Suprapubic skin (tissue), 4 donors: ENCODE results near the gene WSCD1. TPM values are rescaled to one million over a fixed set of nuclear protein-coding genes. Genes with fewer than 3 reads are reported as not detected.

Experiments
- DNase-seq, 2 donors: peaks; one replicate each; pipeline ENCODE4 v3.0.0-alpha.2; 2019; ENCODE audit warnings: low spot score in 2 of 2
- H3K27ac ChIP-seq: fragments of 200-600 bp; sonication (generic); one replicate; pipeline ENCODE4 v1.5.1; 2019
- H3K27me3 ChIP-seq: fragments of 200-600 bp; sonication (generic); one replicate; pipeline ENCODE4 v1.5.1; 2019
- H3K36me3 ChIP-seq: fragments of 200-600 bp; sonication (generic); one replicate; pipeline ENCODE4 v1.5.1; 2019
- H3K4me1 ChIP-seq: fragments of 200-600 bp; sonication (generic); one replicate; pipeline ENCODE4 v1.5.1; 2019
- H3K4me3 ChIP-seq: fragments of 200-600 bp; sonication (generic); one replicate; pipeline ENCODE4 v1.5.1; 2019; ENCODE audit warnings: mild to moderate bottlenecking
- H3K9me3 ChIP-seq: fragments of 200-600 bp; sonication (generic); one replicate; pipeline ENCODE4 v1.5.1; 2019
- CTCF ChIP-seq, 2 donors: fragments of 200-600 bp in 1 of 2; fragments of 450-650 bp in 1 of 2; sonication (generic) in 1 of 2; IDR thresholded peaks; one replicate each; pipeline ENCODE4 v1.5.1; 2016 to 2019; ENCODE audit warnings: antibody characterized with exemption in 2 of 2, mild to moderate bottlenecking in 1 of 2, moderate library complexity in 1 of 2
- EP300 ChIP-seq: sonication (generic); formaldehyde crosslinking; IDR thresholded peaks from one replicate; pipeline ENCODE4 v1.6.1; 2017; ENCODE audit warnings: antibody characterized with exemption
- POLR2A ChIP-seq, 2 donors: fragments of 450-650 bp; IDR thresholded peaks; one replicate each; pipeline ENCODE4 v1.6.1; 2017; ENCODE audit warnings: antibody characterized with exemption in 2 of 2, mild to moderate bottlenecking in 2 of 2, moderate library complexity in 2 of 2
- POLR2AphosphoS5 ChIP-seq, 3 donors: sonication (generic); formaldehyde crosslinking; IDR thresholded peaks; one replicate each; pipeline ENCODE4 v1.6.1; 2017; ENCODE audit warnings: antibody characterized with exemption in 3 of 3
- WGBS: methylation state at CpG from one replicate; pipeline ENCODE4 v1.1.5; 2018; 5-methylcytosine and 5-hydroxymethylcytosine counted together
- total RNA-seq, 4 donors: library from RNA; depleted of rRNA; stranded (reverse); fragments of >200 nt; gene quantifications; one replicate each; pipeline ENCODE4 v1.1.0, GENCODE V29; 2016

WSCD1 gene
- total RNA-seq, 4 donors from 2014 or later: 0.76 to 4.9 (median 1.6) TPM

- no peaks in the 10 kb centered on the region for H3K27me3 ChIP-seq
- no peaks in the 10 kb centered on the region for H3K9me3 ChIP-seq
- no peak for DNase-seq
- no peak overlapping the region for H3K27ac ChIP-seq
- H3K36me3 ChIP-seq: no peaks in the 10 kb centered on the region
- TF ChIP-seq CTCF (IDR thresholded peaks at IDR 0.05) (no peak), EP300 (no peak), POLR2A (IDR thresholded peaks at IDR 0.05) (no peak)
- H3K4me3 ChIP-seq: no peak overlapping the region
- 58% methylated on average over 6 of the region's 6 CpGs for WGBS
- H3K4me1 ChIP-seq: no peaks in the 10 kb centered on the region
Observed at GRCh38 chr17:6105649-6106007, 35.4 kb downstream of the WSCD1 start.

DNA sequence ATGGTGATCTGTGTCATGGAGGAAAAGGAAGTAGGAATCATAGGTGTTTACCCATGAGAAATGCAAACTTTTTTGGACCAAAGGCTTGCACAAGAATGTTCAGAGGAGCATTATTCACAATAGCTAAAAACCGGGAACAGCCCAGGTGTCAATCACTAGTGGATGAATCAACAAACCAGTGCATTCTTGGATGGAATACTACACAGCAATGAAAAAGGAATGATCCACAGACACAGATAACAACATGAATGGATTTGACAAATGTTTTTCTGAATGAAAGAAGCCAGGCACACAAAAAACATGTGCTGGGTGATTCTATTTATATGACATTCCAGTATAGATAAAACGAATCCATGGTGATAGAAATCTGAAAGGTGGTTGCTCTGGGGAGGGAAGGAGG, 36.0 kb downstream of the WSCD1 start:
- no peak overlapping the region for H3K27ac ChIP-seq
- DNase-seq: no peak
- no peaks in the 10 kb centered on the region for H3K27me3 ChIP-seq
- H3K9me3 ChIP-seq: no peaks in the 10 kb centered on the region
- no peak overlapping the region for H3K4me3 ChIP-seq
- H3K4me1 ChIP-seq: no peaks in the 10 kb centered on the region
- no peaks in the 10 kb centered on the region for H3K36me3 ChIP-seq
- TF ChIP-seq EP300 (no peak), CTCF (IDR thresholded peaks at IDR 0.05) (no peak), POLR2AphosphoS5 (IDR thresholded peaks at IDR 0.05) (no peak), POLR2A (IDR thresholded peaks at IDR 0.05) (no peak)
- 73% methylated on average over 2 of the region's 2 CpGs for WGBS

- 85% methylated on average over 12 of the region's 12 CpGs for WGBS
- Histone ChIP-seq H3K27ac (no peak overlapping the region), H3K9me3 (no peaks in the 10 kb centered on the region), H3K27me3 (no peaks in the 10 kb centered on the region), H3K36me3 (no peaks in the 10 kb centered on the region), H3K4me3 (no peak overlapping the region), H3K4me1 (no peaks in the 10 kb centered on the region)
- DNase-seq: no peak
- no peak for TF ChIP-seq POLR2AphosphoS5 (IDR thresholded peaks at IDR 0.05)
- TF ChIP-seq CTCF (IDR thresholded peaks at IDR 0.05): no peak
- TF ChIP-seq POLR2A (IDR thresholded peaks at IDR 0.05): no peak
- no peak for TF ChIP-seq EP300
Observed at GRCh38 chr17:6107791-6108190, 37.6 kb downstream of the WSCD1 start.

- 73% methylated on average over 5 of the region's 5 CpGs for WGBS
- TF ChIP-seq EP300: no peak
- TF ChIP-seq POLR2A (IDR thresholded peaks at IDR 0.05): no peak
- TF ChIP-seq CTCF (IDR thresholded peaks at IDR 0.05): no peak
- H3K9me3 ChIP-seq: no peaks in the 10 kb centered on the region
- no peaks in the 10 kb centered on the region for H3K36me3 ChIP-seq
- H3K27ac ChIP-seq: no peak overlapping the region
- H3K4me1 ChIP-seq: no peaks in the 10 kb centered on the region
- no peaks in the 10 kb centered on the region for H3K27me3 ChIP-seq
- no peak overlapping the region for H3K4me3 ChIP-seq
- DNase-seq: no peak
Observed at GRCh38 chr17:6108382-6108781, 38.2 kb downstream of the WSCD1 start.

GRCh38 chr17:6108987-6109386, 38.8 kb downstream of the WSCD1 start:
- H3K4me3 ChIP-seq: no peak overlapping the region
- H3K27ac ChIP-seq: no peak overlapping the region
- WGBS: 80% methylated on average over 5 of the region's 5 CpGs
- no peaks in the 10 kb centered on the region for H3K9me3 ChIP-seq
- DNase-seq: no peak
- TF ChIP-seq POLR2A (IDR thresholded peaks at IDR 0.05) (no peak), EP300 (no peak)
- no peaks in the 10 kb centered on the region for H3K27me3 ChIP-seq
- H3K4me1 ChIP-seq: no peaks in the 10 kb centered on the region
- no peaks in the 10 kb centered on the region for H3K36me3 ChIP-seq

GRCh38 chr17:6109536-6109935, 39.4 kb downstream of the WSCD1 start:
- no peaks in the 10 kb centered on the region for H3K4me1 ChIP-seq
- 90% methylated on average over 3 of the region's 4 CpGs for WGBS
- H3K4me3 ChIP-seq: no peak overlapping the region
- no peak for DNase-seq
- TF ChIP-seq CTCF (IDR thresholded peaks at IDR 0.05): no peak
- no peak for TF ChIP-seq EP300
- no peak for TF ChIP-seq POLR2A (IDR thresholded peaks at IDR 0.05)
- no peak for TF ChIP-seq POLR2AphosphoS5 (IDR thresholded peaks at IDR 0.05)
- no peaks in the 10 kb centered on the region for H3K9me3 ChIP-seq
- no peak overlapping the region for H3K27ac ChIP-seq
- H3K36me3 ChIP-seq: no peaks in the 10 kb centered on the region
- no peaks in the 10 kb centered on the region for H3K27me3 ChIP-seq
